CD4-positive, alpha-beta T cell treated with Interleukin-6 for 4 hours (primary cell): ENCODE measurements around the gene SH3D21.
A peak's percentile ranks its signal among the peaks of the same experiment; 100 is the strongest.

Experiments used
- DNase-seq: peaks from one replicate; pipeline ENCODE4 v3.0.0-alpha.2; 2020; ENCODE audit warnings: mixed read lengths

Gene SH3D21

GRCh38 chr1:36365381-36365780 lies 59.2 kb downstream of the SH3D21 start:
- no peak for DNase-seq

DNA sequence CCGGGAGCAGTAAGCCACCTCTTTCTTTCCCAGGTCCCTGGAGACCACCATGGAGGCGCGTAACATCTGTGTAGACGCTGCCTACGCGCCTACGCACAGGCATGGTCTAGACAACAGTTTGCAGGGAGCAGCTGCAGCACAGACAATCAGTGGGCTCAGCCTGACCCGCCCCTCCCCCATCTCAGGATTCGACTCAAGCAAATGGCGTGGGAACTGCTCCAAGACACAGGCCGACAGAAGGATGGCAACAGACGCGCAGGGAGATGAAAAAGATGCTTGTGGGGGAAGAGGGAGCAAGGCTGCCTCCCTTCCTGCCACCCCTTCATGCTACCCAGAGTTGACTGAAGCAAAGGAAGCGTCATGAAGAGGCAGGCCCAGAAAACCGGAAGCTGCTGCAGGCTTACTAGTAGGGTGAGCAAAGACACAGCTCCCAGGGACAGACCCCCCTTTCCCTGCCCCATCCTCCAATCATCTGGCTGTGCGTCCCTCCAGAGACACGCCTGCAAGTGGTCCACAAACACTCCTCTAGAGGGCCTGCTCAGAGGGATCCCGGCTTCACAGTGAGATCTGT lies 60.0 kb downstream of the SH3D21 start:
- DNase-seq = peak; percentile 76

DNA sequence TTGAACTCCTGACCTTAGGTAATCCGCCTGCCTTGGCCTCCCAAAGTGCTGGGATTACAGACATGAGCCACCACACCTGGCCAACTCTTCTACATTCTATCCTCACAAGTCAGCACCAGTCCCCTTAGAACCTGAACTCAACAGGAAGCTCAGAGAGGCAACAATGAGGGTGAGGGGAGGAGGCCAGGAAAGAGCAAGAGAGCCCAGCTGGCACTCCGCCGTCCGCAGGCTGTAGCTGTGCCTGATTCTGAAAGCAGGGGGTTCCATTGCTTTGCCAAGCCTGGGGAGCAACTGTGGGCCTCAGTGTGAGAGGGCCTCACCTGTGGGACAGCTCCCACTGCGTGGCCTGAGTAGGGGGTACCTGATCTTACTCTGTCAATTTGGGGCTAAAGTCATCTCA lies 60.9 kb downstream of the SH3D21 start:
- peak; percentile 70 for DNase-seq

GRCh38 chr1:36367798-36368197 lies 61.6 kb downstream of the SH3D21 start:
- no peak for DNase-seq

- peak; percentile 88 for DNase-seq
Measured at GRCh38 chr1:36369061-36369861, 63.1 kb downstream of the SH3D21 start.
